ENCODE measurements around the gene CDK11B. TPM values are rescaled to one million over a fixed set of nuclear protein-coding genes. Genes with fewer than 3 reads are reported as not detected.

Gene CDK11B
- total RNA-seq, 2 donors from 2014 or later: 17.0 to 18.8 TPM

DNA sequence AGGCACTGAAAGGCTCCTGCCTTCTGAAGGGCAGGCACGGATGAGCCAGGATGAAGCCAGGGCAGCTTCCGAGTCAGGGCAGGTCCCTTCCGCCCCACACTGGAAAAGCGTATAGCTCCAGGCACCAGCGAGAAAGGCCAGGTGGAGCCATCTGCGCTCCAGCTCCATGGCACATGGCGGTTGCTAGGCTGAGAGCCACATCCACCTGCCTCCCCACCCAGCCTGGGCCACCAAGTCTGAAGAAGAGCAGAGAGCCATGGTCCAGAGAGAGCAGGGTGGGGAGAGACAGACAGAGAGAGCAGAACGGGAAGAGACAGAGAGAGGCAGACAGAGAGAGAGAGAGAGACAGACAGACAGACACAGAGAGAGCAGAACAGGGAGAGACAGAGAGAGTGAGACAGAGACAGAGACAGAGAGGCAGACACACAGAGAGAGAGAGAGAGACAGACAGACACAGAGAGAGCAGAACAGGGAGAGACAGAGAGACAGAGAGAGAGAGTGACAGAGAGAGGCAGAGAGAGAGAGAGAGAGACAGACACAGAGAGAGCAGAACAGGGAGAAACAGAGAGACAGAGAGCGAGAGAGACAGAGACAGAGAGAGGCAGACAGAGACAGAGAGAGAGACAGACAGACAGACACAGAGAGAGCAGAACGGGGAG is 64.1 kb downstream of the CDK11B start:
- DNase-seq (no peak), ATAC-seq (no peak)
- intact Hi-C loops (cut with DNase I): no loop called here

DNA sequence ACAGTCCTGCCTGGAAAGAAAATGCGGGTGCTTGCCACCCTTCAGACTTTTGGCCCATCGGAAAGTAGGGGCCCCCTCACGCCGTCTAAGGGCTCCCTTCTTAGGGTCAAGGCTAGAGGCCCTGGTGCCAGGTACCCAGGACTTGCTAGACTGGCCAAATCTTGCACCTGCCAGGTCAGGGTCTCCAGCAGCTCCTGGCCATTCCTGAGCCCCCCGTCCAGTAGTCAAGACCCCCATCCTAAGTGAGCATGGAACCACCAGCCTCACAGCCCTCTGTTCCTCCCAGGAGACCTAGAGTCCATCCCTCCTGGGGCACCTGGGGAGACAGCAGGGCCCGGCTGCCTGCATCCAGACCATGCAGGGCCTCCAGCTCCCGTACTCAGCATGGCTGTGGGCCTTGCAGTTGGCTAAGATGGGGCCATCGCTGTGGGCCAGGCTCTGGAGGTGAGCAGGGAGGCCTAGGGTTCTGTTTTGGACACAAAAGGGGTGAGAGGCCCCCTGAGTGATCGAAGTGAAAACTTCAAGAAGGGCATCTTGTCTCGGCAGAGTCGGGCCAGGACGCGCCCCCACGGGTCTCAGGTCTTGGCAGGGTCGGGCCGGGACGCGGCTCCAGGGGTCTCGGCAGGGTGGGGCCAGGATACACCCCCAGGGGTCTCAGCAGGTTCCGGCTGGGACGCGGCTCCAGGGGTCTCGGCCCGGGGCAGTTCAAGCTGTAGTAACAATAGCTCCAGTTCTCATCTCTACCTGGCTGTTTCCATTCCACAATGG is 64.8 kb downstream of the CDK11B start:
- ATAC-seq (no peak), DNase-seq (no peak)
- intact Hi-C loops (cut with DNase I): no loop called here

DNA sequence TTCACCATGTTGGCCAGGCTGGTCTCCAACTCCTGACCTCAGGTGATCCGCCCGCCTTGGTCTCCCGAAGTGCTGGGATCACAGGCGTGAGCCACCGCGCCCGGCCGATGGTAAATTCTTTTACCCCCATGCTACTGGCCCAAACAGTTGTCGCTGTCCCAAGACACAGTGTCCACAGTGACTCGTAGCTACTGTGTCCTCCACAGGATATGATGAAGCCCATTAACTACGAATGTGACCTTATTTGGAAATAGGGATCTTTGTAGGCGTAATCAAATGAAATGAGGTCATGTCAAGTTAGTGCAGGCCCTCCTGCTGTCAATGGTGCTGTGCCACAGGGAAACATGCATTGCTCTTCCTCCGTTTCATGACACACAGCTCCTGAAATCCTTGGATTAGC is 67.4 kb downstream of the CDK11B start:
- intact Hi-C loops (cut with DNase I): no loop called here
- DNase-seq (no peak), ATAC-seq (no peak)

Other genes starting within 250 kb of the CDK11B start
- gene ANKRD65, start 237.7 kb downstream of the CDK11B start, total RNA-seq: 1 to 10 TPM; 2.2 to 3.0 TPM
- gene VWA1, start 223.3 kb downstream of the CDK11B start, total RNA-seq: 10 to 100 TPM; 24.9 to 66.4 TPM
- 1 to 10 TPM; 1.7 to 2.4 TPM for gene ATAD3C, start 209.3 kb downstream of the CDK11B start, total RNA-seq
- 1 to 10 TPM; 6.9 to 7.3 TPM for gene ATAD3B, start 187.2 kb downstream of the CDK11B start, total RNA-seq
- gene ATAD3A, start 146.8 kb downstream of the CDK11B start, total RNA-seq: 10 to 100 TPM; 14.1 to 24.3 TPM
- gene TMEM240, start 118.4 kb downstream of the CDK11B start, total RNA-seq: 1 to 10 TPM; 4.6 to 5.4 TPM
- 100 to 1,000 TPM; 107 to 118 TPM for gene SSU72, start 84.1 kb downstream of the CDK11B start, total RNA-seq
- gene FNDC10, start 58.9 kb downstream of the CDK11B start, total RNA-seq: 1 to 10 TPM; 1.3 to 2.5 TPM
- 10 to 100 TPM; 56.4 to 58.1 TPM for gene MIB2, start 43.5 kb downstream of the CDK11B start, total RNA-seq
- gene MMP23B, start 26.8 kb downstream of the CDK11B start, total RNA-seq: 10 to 100 TPM in 1 of 2 donors, 1 to 10 TPM in 1; 9.5 to 11.0 TPM
- gene SLC35E2B, start 33.8 kb upstream of the CDK11B start, total RNA-seq: 10 to 100 TPM; 15.3 to 24.6 TPM
- 10 to 100 TPM; 19.1 to 21.1 TPM for gene CDK11A, start 65.4 kb upstream of the CDK11B start, total RNA-seq
- gene NADK, start 119.5 kb upstream of the CDK11B start, total RNA-seq: 10 to 100 TPM; 39.4 to 53.9 TPM
- 100 to 1,000 TPM; 188 to 206 TPM for gene GNB1, start 232.1 kb upstream of the CDK11B start, total RNA-seq

Measured in left cardiac atrium (tissue), 4 donors.